HG02610 (cell line): ENCODE data around the gene SMIM28.
A peak's percentile ranks its signal among the peaks of the same experiment; 100 is the strongest.
"Not testable (repeated sequence)": the region's sequence is repeated elsewhere in the genome, so short reads cannot be mapped to it uniquely, and the experiment has no call there.

Experiments
- ATAC-seq: cut with Tn5 transposase; IDR thresholded peaks from one replicate; pipeline ENCODE4 v1.9.1; 2021; ENCODE audit warnings: mild to moderate bottlenecking, moderate library complexity; ENCODE audit not compliant: unreplicated experiment

The SMIM28 gene

DNA sequence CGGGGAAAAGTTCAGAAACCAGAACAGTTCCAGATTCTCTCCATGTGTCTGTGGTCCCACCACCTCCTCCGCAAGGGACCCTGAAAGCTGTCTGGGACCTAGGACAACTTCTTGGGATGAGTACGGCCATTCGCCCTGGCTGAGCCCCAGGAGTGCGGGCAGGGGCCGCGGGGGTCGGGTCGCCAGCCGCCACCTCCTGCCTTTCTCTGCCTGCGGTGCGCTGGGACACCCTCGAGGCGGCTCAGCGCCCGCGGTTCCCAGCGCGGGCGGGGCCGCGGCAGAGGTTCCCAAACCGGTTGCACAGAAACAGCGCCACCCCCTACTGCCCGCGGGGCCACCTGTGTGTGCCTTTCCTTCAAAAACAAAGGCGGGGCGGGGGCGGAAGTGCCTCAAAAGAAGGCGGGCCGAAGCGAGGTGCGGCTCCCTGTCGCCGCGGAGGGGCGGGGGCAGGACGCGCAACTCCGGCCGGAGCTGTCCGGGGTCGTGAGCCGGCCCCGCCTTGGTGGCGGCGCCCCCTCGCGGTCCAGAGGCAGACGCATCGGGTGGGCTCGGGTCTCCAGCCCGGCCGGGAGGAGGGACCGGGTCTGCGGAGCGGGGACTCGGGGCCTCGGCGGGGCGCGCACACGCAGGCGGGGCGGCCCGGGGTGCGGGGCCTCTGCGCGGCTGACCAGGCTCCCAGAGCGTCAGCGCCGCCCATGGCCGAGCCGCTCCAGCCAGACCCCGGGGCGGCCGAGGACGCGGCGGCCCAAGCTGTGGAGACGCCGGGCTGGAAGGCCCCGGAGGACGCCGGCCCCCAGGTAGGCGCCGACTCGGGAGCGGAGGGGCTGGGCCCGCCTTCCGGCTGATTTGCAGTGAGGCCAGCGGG lies 26.3 kb downstream of the SMIM28 start, which contains the start of gene HEBP2:
Gene HEBP2, plus strand, starts transcription at position 423 of the 865 bp plus-strand sequence. Its CDS starts 273 bp downstream, at position 696.
- peak; percentile 91 for ATAC-seq

DNA sequence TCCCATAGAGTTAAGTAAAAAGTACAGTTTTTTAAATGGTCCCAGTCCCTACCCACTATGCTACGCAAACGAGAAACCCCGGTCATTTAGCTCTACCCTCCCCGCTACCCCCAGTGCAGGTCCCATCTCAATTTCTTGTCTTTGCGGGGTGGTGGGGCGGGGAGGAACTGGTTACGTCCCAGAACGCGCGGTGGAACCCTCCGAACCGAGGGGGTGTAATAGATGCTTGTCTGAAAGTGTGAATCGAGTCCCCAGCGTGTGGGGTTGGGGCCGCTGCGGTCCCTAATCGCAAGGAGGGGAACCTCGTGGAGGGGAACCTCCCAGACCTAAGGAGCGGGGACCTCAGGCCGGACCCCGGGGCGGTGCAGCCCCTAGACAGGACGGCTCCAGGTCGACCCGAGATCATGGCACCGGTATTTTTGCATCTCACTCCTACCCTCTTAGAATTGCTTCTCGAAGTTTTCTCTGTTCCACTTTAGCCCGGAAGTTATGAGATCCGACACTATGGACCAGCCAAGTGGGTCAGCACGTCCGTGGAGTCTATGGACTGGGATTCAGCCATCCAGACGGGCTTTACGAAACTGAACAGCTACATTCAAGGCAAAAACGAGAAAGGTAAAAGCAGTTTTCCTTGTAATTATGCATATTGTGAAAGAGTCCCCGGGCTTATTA lies 27.1 kb downstream of the SMIM28 start:
- peak; percentile 6 for ATAC-seq

DNA sequence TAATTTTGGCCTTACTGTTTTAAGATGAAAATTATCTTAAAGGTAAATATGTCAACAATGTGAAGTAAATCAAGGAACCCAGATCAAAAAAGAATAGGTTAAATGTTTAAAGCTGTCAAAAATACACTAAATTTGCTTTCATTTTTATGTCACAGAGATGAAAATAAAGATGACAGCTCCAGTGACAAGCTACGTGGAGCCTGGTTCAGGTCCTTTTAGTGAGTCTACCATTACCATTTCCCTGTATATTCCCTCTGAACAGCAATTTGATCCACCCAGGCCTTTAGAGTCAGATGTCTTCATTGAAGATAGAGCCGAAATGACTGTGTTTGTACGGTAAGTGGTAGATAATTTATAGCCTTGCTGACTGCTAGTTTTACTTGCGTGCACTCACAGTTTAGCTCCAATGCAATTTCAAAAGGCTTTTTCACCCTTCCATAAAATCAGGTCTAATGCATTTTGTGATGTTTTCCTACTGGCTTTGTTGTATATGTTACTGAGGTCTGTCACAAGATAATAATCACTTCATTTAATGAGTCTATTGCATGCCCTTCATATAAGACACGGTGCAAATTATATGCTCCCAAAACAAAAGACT lies 28.2 kb downstream of the SMIM28 start:
- ATAC-seq: no peak

DNA sequence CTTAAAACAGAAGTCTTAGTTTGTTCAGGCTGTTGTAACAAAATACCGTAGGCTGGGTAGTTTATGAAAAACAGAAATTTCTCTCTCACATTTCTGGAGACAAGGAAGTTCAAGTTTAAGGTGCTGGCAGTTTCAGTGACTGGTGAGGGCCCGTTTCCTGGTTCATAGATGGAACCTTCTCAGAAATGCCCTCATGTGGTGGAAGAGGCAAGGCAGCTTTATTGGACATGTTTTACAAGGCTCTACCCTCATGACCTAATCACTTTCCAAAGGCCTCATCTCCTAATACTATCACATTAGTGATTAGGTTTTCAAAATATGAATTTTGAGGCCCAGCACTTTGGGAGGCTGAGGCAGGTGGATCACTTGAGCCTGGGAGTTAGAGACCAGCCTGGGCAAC lies 28.7 kb downstream of the SMIM28 start:
- ATAC-seq: no peak

DNA sequence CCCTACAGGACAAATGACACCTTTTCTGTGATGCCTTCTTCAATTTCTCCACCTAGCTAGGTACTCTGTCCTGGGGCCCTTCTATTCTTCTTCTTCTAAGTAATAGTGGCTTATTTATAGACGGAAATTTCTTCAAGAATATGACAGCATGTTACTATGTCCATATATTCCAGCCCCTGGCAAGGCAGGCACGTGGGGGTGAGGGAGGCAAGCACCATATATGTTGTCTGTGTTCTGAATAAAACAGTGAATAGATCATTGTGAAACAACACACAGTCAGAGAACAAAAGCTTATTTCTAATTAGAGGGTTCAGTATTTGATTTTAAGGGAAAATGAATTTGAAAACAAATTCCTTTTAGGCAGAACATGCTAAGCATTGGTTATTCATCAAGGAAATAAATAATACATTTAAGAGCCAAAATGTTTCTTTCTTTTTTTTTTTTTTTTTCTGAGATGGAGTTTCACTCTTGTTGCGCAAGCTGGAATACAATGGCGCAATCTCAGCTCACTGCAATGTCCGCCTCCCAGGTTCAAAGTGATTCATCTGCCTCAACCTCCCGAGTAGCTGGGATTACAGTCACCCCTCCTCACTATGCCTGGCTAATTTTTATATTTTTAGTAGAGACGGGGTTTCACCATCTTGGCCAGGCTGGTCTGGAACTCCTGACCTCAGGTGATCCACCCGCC lies 32.5 kb downstream of the SMIM28 start:
- no peak for ATAC-seq

DNA sequence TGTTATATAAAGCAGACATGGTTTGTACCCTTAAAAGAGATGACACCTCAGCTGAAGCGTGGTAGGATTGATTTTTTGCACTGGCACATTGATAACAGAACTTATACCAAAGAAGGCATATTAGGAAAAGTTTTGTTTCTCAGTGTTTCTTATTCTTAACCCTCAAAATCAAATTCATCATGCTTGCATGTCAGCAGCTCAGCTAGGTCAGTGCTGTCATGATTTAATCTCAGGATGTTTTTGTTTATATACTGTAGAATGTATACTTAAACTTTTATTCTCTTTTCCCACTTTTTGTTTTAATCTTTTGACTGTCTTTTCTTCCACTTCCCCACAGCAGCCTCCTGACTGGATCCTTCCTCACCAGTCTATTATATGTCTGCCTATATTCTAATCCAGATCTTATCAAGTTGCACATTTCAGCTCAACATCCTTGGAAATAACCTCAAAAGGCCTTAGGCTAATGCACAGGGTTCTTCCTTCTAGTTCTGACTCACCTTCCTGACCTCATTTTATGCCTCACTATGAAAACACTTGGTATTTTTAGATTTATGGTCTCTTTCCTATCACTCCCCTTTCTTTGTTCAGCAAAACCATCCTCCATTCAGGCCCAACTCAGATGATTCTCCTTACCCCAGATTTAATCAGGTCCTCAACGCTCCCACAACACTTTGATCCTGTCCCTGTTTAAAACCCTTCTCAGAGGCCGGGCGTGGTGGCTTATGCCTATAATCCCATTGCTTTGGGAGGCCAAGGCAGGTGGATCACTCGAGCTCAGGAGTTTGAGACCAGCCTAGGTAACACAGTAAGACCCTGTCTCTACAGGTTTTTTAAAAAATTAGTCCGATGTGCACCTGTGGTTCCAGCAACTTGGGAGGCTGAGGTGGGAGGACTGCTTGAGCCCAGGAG lies 33.5 kb downstream of the SMIM28 start:
- peak; percentile 76 for ATAC-seq

DNA sequence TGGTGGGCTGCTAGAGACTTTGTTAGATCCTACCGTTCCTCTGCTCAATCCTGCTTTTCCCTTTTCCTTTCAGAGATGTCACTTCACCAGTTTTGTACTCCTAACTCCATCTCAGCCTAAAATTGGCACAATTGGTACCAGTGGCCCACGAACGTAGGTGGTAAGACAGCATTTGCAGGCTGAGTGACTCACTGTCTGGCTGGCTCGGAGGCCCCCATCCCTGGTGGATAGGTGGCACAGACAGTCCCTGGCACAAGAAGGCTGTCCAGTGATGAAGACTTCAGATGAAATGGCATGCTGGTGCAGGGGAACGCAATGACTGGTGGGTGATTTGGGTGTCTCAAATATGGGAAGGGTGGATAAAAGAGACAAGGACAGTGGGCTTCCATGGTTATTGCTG lies 37.4 kb downstream of the SMIM28 start:
- ATAC-seq: no peak

DNA sequence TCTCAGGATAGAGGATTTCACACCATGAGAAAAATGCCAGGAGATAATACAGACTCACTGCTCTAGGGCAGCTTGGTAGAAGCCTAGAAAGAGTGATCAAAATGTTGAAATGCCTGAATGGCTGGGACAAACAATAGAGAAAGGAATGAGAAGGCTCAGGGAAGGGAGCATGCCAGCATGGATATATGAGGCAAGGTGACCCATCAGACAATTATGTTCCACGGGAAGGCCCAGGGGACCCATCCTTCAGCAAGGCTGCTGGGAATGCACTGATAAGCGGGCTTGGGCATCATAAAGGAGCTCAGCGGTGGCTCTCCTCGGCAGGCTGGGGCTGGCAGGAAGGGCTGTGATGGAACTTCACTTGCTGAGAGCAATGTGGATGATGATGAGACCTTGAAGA lies 38.5 kb downstream of the SMIM28 start:
- ATAC-seq: no peak

DNA sequence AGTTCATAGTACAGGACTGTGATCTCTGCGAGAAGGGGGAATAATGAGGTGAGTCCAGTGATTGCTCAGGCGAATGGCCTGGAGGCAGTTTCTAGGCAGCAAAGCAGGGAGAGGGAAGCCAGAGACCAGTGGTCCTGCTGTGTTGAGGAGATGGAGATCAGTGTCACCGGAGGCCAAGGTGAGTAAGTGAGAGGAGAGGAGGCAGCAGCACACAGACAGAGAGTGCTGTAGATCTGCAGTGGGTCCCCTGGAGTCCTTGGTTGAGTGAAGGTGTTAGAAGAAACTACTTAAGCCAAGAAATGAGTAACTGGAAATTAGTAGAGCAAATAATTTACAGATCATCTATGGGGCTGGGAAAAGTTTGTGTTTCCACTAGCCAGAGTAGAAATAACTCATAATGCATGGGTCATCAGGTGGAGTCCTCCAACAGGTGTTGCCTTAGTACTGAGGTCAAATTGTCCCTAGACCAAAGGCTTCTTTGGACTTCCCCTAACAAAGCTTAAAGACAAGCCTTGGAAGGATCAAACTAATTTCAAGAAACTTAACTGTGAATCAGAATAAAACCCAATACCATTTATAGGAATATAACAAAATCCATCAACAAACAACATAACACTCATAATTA lies 39.9 kb downstream of the SMIM28 start:
- ATAC-seq: peak; percentile 68

DNA sequence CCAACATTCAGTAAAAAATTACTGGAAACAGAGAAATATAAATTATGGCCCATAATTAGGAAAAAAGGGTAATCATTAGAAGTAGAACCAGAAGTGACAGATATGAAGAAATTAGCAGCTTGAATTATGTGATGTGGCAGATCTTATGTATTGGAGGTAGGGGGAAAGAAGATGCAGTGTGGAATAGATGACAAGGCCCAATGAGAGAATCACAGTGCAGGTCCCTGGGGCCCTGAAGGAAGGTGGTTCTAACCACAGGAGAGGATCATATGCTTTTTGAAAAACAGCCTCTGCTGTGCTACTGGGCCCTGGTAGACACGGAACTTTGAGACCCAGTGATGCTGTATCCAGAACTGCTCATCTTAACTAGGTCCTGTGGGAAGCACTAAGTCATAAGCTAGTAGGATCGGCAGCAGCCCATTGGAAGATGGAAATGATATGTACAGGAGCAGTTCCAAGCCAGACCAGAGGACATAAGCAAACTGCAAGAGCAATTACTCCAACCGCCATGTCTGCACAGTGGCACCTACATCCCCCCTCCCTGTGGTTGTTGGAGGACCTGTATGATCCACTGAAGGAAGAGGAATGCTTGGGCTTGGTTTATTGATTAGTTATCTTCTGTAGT lies 40.5 kb downstream of the SMIM28 start:
- ATAC-seq: no peak

DNA sequence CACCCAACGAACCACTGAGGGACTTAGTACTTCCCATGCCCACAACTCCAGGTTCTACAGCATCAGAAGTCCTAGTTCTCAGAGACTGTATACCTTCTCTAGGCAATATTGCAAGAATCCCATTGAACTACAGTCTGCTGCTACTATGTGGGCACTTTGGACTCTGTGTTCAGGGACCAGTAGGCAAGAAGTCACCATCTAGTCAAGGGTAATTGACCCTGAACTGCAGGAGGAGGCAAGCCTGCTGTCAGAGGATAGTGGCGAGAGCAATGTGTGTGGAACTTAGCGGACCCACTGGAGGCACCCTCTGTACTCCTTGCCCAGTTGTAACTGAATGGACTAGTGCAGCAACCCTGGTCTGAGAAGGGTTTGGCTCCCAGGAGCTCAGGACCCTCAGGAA lies 42.1 kb downstream of the SMIM28 start:
- no peak for ATAC-seq

DNA sequence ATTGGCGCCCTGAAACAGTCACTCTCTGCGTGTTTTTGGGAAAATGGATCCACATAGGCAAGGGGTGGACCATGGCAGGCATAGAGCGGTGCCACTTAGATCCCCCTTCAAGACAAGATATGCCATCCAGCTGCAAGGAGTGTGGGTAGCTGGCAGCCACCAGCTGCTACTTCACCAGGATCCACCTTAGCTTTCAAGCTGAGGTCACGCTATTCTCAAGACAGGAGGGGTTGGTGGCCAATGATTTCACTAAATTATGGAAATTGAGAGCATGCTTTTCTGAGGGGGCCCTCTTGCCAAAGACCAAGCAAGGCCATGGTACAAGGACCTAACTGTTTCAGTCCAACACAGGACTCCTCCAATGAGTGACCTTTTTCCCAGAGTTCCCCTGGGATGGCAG lies 42.7 kb downstream of the SMIM28 start:
- no peak for ATAC-seq

DNA sequence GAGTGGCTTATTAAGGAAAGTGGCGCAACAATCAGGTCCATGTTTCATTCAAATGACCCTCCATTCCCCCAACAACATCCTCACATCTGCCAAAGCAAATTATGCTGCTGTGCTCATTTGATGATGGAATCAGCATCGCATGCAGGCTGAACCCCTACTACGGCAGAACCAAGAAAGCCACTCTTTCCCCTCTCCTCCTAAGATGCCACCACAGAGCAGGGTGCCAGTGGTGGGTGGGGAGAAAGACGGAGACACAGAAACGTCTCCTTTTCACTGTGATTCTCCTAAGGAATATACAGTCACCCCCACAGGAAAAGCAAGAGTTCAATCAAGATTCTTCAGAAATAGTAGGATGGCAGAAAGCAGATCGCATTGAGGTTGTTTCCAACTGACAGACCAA lies 43.4 kb downstream of the SMIM28 start:
- ATAC-seq: no peak

DNA sequence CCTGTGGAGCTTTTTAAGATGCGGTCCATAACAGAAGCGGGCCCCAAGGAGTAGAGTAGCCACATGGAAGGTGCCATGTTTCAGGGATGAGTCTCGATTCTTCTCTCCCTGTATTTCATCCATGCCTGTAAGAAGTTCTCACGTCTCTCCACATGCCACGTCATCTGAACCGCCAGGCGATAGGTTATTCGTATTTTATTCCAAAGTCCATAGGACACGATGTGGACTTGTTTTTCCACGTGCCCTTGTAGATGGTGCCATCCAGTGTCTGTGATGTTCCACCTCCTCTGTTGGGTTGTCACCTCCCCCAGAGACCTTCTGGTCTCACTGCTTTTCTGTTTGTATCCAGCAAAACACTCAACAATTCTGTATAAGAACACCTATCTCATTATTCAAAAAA lies 43.9 kb downstream of the SMIM28 start:
- no peak for ATAC-seq

DNA sequence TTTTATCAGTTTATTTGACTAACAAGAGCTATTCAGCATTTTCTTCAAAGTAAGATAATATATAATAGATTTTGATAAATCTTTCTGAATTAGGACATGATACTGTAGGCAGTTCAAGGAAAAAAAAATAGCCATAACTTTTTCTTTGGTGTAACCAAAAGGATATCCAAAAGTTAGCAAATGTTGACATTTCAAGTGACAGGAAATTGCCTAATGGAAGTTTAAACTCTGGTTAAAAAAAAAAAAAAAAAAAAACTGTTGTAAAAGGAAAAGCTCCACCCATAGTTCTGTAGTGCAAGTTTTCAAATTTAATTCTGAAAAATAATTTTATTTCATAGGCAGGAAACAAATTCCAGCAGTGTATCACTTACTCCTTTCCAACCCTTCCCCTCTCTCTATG lies 45.2 kb downstream of the SMIM28 start:
- no peak for ATAC-seq

DNA sequence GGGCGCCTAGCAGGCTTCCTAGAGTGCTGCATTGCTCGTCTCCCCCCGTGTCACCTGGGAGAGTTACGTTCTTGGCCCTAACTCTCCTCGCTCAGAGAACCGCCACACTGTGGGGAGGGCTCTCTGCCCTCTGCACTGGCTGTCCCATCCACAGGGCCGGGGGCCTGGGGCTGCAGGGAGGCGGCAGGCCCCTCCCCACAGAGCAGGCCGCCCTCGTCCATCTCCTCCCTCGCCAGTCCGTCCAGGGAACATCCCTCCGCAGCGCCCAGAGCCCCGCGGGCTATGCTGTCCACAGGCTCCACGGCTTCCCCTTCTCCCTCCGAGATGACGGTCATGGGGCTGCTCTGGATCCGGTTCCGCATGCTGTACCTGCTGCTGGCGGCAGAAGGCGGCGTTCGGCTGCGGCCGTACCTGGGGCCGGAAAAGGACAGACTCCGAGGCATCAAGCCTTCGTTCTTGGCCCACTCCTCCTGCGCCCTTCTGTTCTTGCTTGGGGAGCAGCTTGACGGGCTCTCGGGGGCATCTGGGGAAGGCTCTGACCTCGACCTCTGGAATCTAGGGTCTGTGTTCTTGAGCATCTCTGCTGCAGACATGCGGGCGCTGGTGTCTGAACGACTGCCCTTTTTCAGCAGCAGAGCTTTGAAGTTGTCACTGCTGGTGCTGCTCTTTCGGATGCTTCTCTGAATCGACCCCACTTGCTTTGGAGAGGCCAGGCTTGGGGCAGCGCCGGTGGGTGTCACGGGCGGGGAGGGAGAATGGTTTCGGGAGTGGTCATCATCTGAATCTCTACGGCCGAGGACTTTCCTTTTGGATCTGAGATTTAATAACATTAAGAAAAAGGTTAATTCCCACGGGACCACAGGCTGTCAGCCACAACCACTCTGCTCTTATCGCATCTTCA lies 46.5 kb downstream of the SMIM28 start:
- no peak for ATAC-seq

DNA sequence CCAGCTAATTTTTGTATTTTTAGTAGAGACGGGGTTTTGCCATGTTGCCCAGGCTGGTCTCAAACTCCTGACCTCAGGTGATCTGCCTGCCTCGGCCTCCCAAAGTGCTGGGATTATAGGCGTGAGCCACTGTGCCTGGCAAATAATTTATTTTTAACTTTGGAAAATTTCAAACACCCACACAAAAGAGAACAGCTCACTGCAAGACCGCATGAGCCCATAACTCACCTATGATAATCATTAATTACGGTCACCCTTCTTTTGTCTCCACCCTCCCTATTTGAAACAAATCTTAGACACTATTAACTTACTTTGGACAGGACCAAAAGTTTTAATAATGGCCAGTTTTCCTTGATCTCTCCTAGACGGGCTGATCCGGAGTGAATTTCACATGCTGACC lies 47.6 kb downstream of the SMIM28 start:
- ATAC-seq: not testable (repeated sequence)

DNA sequence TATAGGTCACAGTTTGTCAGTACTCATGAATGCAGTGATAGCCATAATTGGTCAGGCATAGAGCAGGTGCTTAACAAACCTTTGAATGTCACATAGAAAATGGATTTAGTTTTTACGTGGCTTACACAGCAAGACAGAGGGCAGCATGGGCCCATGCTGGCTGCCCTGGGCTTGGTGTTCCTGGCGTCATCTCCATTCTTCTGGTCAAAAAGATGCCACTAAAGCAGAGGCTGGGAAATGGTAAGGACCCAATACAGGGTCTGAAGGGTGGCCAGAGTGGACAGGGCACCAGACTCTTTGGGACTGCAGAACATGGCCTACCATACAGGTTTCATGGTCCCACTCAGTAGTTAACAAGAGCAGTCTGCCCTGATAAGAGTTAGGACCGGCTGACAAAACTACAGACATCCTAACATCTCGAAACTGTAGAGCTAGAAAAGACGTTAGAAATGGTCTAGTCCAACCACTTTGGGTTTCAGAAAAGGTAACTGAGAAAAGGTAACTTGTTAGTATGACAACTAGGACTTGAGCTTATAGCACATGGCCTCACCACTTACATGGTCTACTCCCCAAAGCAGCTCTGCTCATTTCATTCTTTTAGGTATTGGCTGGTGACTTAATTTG lies 48.9 kb downstream of the SMIM28 start:
- ATAC-seq: no peak
